GM12878 (cell line): ENCODE results near the gene SLX9. TPM values are rescaled to one million over a fixed set of nuclear protein-coding genes. Genes with fewer than 3 reads are reported as not detected.

Experiments
- ATAC-seq: fragments of 200-7000 bp; cut with Tn5 transposase; 3 replicates; pipeline ENCODE4 v1.9.1; 2020; ENCODE audit warnings: mild to moderate bottlenecking, moderate library complexity
- BruUV-seq: library from RNA; stranded (reverse); fragments of 400-500 nt; replicated peaks from 2 replicates; lab custom pipeline; 2021; lab: Mats Ljungman, UMichigan
- CTCF ChIA-PET: fragments of 300-600 bp; sonication (Branson Sonifier 250); formaldehyde crosslinking; extraction: SDS; loops from one replicate; lab custom pipeline; 2021; ENCODE audit warnings: inconsistent platforms; lab: Yijun Ruan, JAX
- POLR2A ChIA-PET: fragments of 350-600 bp; formaldehyde crosslinking; extraction: SDS; loops from one replicate; lab custom pipeline; 2021; ENCODE audit warnings: inconsistent platforms; lab: Charles Lee
- RAD21 ChIA-PET: fragments of 300-600 bp; sonication (Branson Sonifier 250); formaldehyde crosslinking; loops from one replicate; lab custom pipeline; 2023; ENCODE audit warnings: antibody characterized with exemption; ENCODE audit not compliant: unreplicated experiment; lab: Charles Lee
- SMC1A ChIA-PET: fragments of 300-600 bp; sonication (Branson Sonifier 250); formaldehyde crosslinking; loops from one replicate; lab custom pipeline; 2023; ENCODE audit not compliant: unreplicated experiment, uncharacterized antibody; lab: Charles Lee
- DNase-seq: peaks from one replicate; pipeline ENCODE4 v3.0.0-alpha.2; 2011; ENCODE audit warnings: low read depth, low spot score
- FAIRE-seq: peaks from 3 replicates; lab custom pipeline; 2011; peaks lifted over from hg19 to GRCh38; lab: Jason Lieb, UNC
- H2AFZ ChIP-seq: 2 replicates; pipeline ENCODE4 v1.6.0; 2011; ENCODE audit warnings: low read depth, low read length, control low read depth; ENCODE audit not compliant: control insufficient read depth
- H3K27ac ChIP-seq: 2 replicates; pipeline ENCODE4 v1.5.1; 2011; ENCODE audit warnings: control low read depth; ENCODE audit not compliant: control insufficient read depth, insufficient read depth
- H3K27me3 ChIP-seq, 2 experiments: replicated peaks in 1 of 2; 2 replicates each; pipeline versions ENCODE4 v1.6.0 to v1.6.1; 2011; ENCODE audit warnings: low read length in 1 of 2; ENCODE audit not compliant: control insufficient read depth in 2 of 2, insufficient read depth in 2 of 2
- H3K36me3 ChIP-seq, 2 experiments: 2 replicates each; pipeline ENCODE4 v1.5.1; 2011; ENCODE audit warnings: low read length in 1 of 2; ENCODE audit not compliant: control insufficient read depth in 2 of 2, insufficient read depth in 2 of 2
- H3K4me1 ChIP-seq: 2 replicates; pipeline ENCODE4 v1.6.1; 2011; ENCODE audit warnings: mild to moderate bottlenecking, low read length, moderate library complexity, mixed read lengths; ENCODE audit not compliant: control insufficient read depth, insufficient read depth
- H3K4me2 ChIP-seq: 2 replicates; pipeline ENCODE4 v1.6.0; 2011; ENCODE audit warnings: control low read depth; ENCODE audit not compliant: control insufficient read depth, insufficient read depth
- H3K4me3 ChIP-seq: fragments of 200-600 bp; sonication (generic); 2 replicates; pipeline ENCODE4 v1.5.1; 2016
- H3K79me2 ChIP-seq: 2 replicates; pipeline ENCODE4 v1.6.0; 2011; ENCODE audit warnings: low read length; ENCODE audit not compliant: control insufficient read depth, insufficient read depth
- H3K9ac ChIP-seq: 2 replicates; pipeline ENCODE4 v1.8.0; 2011; ENCODE audit warnings: low read length, control low read depth, mixed read lengths; ENCODE audit not compliant: control insufficient read depth, insufficient read depth
- H3K9me3 ChIP-seq: replicated peaks from 3 replicates; pipeline ENCODE4 v1.5.1; 2011; ENCODE audit warnings: mild to moderate bottlenecking, low read length; ENCODE audit not compliant: control insufficient read depth, insufficient read depth
- H4K20me1 ChIP-seq: 2 replicates; pipeline ENCODE4 v1.6.0; 2011; ENCODE audit not compliant: control insufficient read depth, insufficient read depth
- CTCF ChIP-seq, 3 experiments: IDR thresholded peaks in 2 of 3; conservative IDR thresholded peaks in 1 of 3; 2 replicates each; pipeline ENCODE4 v1.5.1; 2011; ENCODE audit warnings: low read depth in 3 of 3, low read length in 3 of 3, mild to moderate bottlenecking in 3 of 3, control low read depth in 2 of 3, moderate library complexity in 2 of 3, inconsistent platforms in 1 of 3, mixed read lengths in 1 of 3; ENCODE audit not compliant: control insufficient read depth in 2 of 3, insufficient read depth in 1 of 3; ENCODE audit errors: extremely low read depth in 1 of 3
- CUX1 ChIP-seq: IDR thresholded peaks from 2 replicates; pipeline ENCODE4 v1.6.1; 2012; ENCODE audit warnings: improper control_type of control experiment, low read depth, low read length; ENCODE audit not compliant: insufficient replicate concordance
- NBN ChIP-seq: fragments of 450-650 bp; IDR thresholded peaks from 2 replicates; pipeline ENCODE4 v1.6.1; 2016
- NR2C2 ChIP-seq: IDR thresholded peaks from 2 replicates; pipeline ENCODE4 v1.6.1; 2011; ENCODE audit warnings: borderline replicate concordance, low read depth; ENCODE audit not compliant: control insufficient read depth, insufficient read length
- RB1 ChIP-seq: fragments of 450-650 bp; formaldehyde crosslinking; IDR thresholded peaks from 2 replicates; pipeline ENCODE4 v1.6.1; 2017; ENCODE audit warnings: mild to moderate bottlenecking, borderline replicate concordance
- SIX5 ChIP-seq: IDR thresholded peaks from 2 replicates; pipeline ENCODE4 v1.6.1; 2011; ENCODE audit warnings: mild to moderate bottlenecking, low read depth, low read length, moderate library complexity; ENCODE audit not compliant: severe bottlenecking
- WGBS: methylation state at CpG from one replicate; pipeline ENCODE4 v1.1.6; 2016; ENCODE audit warnings: low lambda C conversion rate; ENCODE audit not compliant: insufficient replicate concordance, insufficient coverage; ENCODE audit errors: missing lambda C conversion rate; 5-methylcytosine and 5-hydroxymethylcytosine counted together
- in situ Hi-C: fragments of 300-500 bp; cut with MboI; formaldehyde crosslinking; loops from 9 replicates; pipeline ENCODE4 v1.14.3; 2018; ENCODE audit warnings: mixed read lengths
- intact Hi-C: fragments of 100-400 bp; cut with micrococcal nuclease; formaldehyde crosslinking; loops from one replicate; pipeline ENCODE4 v1.14.2; 2022; ENCODE audit not compliant: unreplicated experiment
- polyA plus RNA-seq, 11 experiments: library from polyadenylated mRNA; depleted of rRNA in 4 of 11; unstranded in 6 of 11; stranded (reverse) in 5 of 11; fragments of >200 nt; fragmentation: Nextera tagmentation in 4 of 11; fragmentation: Illumina TruSeq in 1 of 11; extraction: Ambion mirVana in 4 of 11; extraction: Trizol in 1 of 11; gene quantifications; 1 replicate in 1 of 11; 2 replicates in 10 of 11; pipeline versions ENCODE4 v1.2.1 to v1.2.3, GENCODE V29; 2011 to 2016; ENCODE audit warnings: inconsistent platforms in 2 of 11, missing spikeins in 2 of 11, low read depth in 1 of 11
- total RNA-seq, 4 experiments: library from RNA; depleted of rRNA in 3 of 4; stranded (reverse); fragments of >200 nt in 3 of 4; fragmentation: Illumina TruSeq in 1 of 4; extraction: Trizol in 1 of 4; gene quantifications; 2 replicates each; pipeline versions ENCODE4 v1.2.1 to v1.2.3, GENCODE V29; 2013 to 2021
- TF ChIP-seq, protein P1 (sequence below): fragments of 450-650 bp; IDR thresholded peaks from 2 replicates; pipeline ENCODE4 v1.6.1; 2017; ENCODE audit warnings: borderline replicate concordance

SLX9 gene
- total and polyA plus RNA-seq, 10 of the 15 experiments (the other 5 are each of a cell fraction or from before 2014, with no cell fraction given) = 0.69 to 81.3 (median 33.9) TPM

DNA sequence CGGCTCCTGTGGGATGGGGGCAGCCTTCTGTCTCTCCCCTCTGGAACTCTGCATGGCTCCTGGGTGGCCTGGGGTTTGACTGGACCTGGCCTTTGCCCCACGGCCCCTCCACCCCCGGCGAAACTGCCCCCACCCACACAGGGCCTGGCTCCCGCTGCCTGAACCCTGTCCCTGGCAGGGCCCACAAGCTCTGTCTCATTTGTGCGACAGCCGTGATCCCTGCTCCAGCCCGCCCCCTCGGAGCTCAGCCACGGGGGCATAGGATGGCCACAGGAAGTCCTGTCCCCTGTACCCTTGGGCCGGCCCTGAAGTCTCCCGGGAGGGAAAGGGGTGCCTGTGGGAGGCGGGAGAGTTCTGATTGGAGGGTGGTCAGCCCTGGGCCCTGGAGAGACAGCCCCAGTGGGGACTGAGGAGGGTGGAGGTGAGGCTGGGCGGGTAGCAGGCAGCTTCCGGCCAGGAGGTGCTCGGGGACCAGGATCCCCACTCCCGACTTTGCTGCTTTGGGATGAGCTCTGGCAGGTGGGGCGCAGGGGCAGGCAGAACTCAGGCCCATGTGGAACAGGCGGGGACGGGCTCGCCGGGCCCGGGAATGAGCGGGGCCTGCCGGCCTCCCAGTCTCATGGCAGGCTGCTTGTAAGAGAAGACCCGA is 45.1 kb downstream of the SLX9 start:
- TF ChIP-seq RB1 = no peak
- TF ChIP-seq, protein P1, sequence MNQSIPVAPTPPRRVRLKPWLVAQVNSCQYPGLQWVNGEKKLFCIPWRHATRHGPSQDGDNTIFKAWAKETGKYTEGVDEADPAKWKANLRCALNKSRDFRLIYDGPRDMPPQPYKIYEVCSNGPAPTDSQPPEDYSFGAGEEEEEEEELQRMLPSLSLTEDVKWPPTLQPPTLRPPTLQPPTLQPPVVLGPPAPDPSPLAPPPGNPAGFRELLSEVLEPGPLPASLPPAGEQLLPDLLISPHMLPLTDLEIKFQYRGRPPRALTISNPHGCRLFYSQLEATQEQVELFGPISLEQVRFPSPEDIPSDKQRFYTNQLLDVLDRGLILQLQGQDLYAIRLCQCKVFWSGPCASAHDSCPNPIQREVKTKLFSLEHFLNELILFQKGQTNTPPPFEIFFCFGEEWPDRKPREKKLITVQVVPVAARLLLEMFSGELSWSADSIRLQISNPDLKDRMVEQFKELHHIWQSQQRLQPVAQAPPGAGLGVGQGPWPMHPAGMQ = no peak
- TF ChIP-seq NBN = no peak
- TF ChIP-seq NR2C2 = no peak
- TF ChIP-seq CTCF (IDR thresholded peaks at IDR 0.05 in 2 of 3, conservative IDR thresholded peaks at IDR 0.05 in 1 of 3; ENCODE audit: control insufficient read depth in 2 of 3, extremely low read depth in 1 of 3, insufficient read depth in 1 of 3, low read depth in 3 of 3, low read length in 3 of 3) = no peak
- TF ChIP-seq SIX5 = no peak
- no peak for TF ChIP-seq CUX1
- in situ Hi-C loops = no loop called here
- ChIA-PET POLR2A (no interaction called here), CTCF (interaction anchor here (1.5 kb wide), 1 partner anchor 155 kb away, joined by 4 read pairs; no protein-coding TSS in a partner anchor), RAD21 (no interaction called here), SMC1A (no interaction called here)
- H3K4me3 ChIP-seq = no peak overlapping the region
- WGBS = 47% methylated on average over 23 of the region's 26 CpGs
- no peaks in the 10 kb centered on the region for H3K9me3 ChIP-seq
- no peaks in the 10 kb centered on the region for H3K79me2 ChIP-seq
- FAIRE-seq = no peak
- H3K36me3 ChIP-seq = no peaks in the 10 kb centered on the region
- H3K27ac ChIP-seq = no peak overlapping the region
- no peak overlapping the region for H3K4me2 ChIP-seq
- DNase-seq = no peak
- H2AFZ ChIP-seq = no peak overlapping the region
- no TSS peak for BruUV-seq
- H3K4me1 ChIP-seq = no peaks in the 10 kb centered on the region
- H3K27me3 ChIP-seq = no peaks in the 10 kb centered on the region
- no peaks in the 10 kb centered on the region for H4K20me1 ChIP-seq
- peak; percentile 18; the same call in 1 of the 3 replicates for ATAC-seq
- H3K9ac ChIP-seq = no peak overlapping the region
- intact Hi-C loops = no loop called here
